ENCODE measurements around the gene TBC1D9B. TPM values are rescaled to one million over a fixed set of nuclear protein-coding genes. Genes with fewer than 3 reads are reported as not detected.

The TBC1D9B gene
- total RNA-seq, 4 donors from 2014 or later = 97.5 to 177 (median 116) TPM

- Histone ChIP-seq H3K27me3 (no peaks in the 10 kb centered on the region), H3K36me3 (peaks cover 4% of the 10 kb centered on the region), H3K4me3 (peak overlapping the region; percentile 53), H3K9me3 (no peaks in the 10 kb centered on the region), H3K27ac (peak overlapping the region; percentile 14), H3K4me1 (peaks cover 42% of the 10 kb centered on the region)
- WGBS = 2% methylated on average over 9 of the region's 72 CpGs
- TF ChIP-seq POLR2AphosphoS5 (IDR thresholded peaks at IDR 0.05) (no peak), EP300 (IDR thresholded peaks at IDR 0.05) (no peak), CTCF (IDR thresholded peaks at IDR 0.05) (no peak), POLR2A (IDR thresholded peaks at IDR 0.05) (no peak)
- DNase-seq (ENCODE audit: low spot score in 2 of 2) = peak in 1 of 2 donors; percentile 75
These were observed 90.8 kb downstream of the TBC1D9B start for GRCh38 chr5:179816796-179817469.

DNA sequence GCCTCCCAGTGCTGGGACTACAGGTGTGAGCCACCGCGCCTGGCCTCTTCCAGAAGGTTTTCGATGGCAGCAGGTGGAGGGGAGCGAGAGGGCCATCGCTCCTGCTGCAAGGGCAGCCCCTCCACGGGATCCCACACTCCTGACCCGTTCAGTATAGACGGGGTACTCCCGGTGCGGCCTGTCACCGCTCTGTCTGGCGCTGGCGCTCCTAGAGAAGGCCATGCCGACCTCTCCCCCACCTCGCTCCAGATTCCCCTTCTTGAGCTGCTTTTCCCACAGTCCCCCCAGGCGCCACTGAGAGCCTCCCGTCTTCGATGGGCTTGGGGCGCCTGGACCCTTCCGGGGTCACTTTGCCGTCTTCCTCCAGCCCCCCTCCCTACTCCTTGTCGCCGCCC is 91.3 kb downstream of the TBC1D9B start:
- Histone ChIP-seq H3K4me3 (peak overlapping the region; percentile 53), H3K36me3 (peaks cover 4% of the 10 kb centered on the region), H3K27ac (no peak overlapping the region)

DNA sequence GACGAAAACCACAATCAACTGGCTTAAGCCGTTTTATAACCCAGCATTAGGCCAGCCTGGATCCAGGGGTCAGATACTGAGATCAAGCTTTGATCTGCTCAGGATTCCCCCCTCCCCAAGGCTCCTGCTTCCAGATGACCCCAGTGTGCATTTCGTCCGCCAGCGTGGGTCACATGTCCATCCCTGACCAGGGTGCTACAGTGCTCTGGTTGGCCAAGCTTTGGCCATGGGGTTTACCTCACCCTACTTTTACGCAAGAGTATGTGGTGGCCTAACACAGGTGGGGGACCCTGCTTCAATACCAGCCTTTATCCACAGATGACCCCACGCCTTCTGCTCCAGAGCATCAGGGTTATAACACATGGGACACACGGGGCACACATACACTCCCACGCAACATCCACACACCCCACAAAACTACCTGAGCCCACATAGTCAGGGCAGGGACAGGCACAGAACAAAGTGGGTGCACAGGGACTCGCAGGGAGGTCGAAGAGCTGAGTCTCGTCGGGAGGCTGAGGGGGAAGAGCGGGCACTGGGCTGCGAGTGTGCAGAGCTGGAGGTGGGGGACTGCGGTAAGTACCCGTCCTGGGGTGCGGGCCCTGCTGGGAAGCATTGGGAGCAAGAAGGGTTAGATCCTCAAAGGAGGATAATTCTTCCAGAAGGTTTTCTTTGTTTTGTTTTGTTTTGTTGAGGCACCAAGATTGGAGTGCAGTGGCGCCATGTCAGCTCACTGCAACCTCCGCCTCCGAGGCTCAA is 92.0 kb downstream of the TBC1D9B start:
- Histone ChIP-seq H3K4me3 (no peak overlapping the region), H3K27me3 (no peaks in the 10 kb centered on the region), H3K27ac (no peak overlapping the region), H3K36me3 (peaks cover 4% of the 10 kb centered on the region), H3K4me1 (peaks cover 41% of the 10 kb centered on the region), H3K9me3 (no peaks in the 10 kb centered on the region)
- WGBS = 95% methylated on average over 20 of the region's 21 CpGs
- TF ChIP-seq CTCF (IDR thresholded peaks at IDR 0.05) = no peak
- TF ChIP-seq POLR2AphosphoS5 (IDR thresholded peaks at IDR 0.05) = no peak
- no peak for TF ChIP-seq EP300 (IDR thresholded peaks at IDR 0.05)
- TF ChIP-seq POLR2A (IDR thresholded peaks at IDR 0.05) = no peak
- no peak for DNase-seq (ENCODE audit: low spot score in 2 of 2)

More for the DNA sequence above, 91.3 kb downstream of the TBC1D9B start:
- H3K27me3 ChIP-seq = no peaks in the 10 kb centered on the region
- DNase-seq (ENCODE audit: low spot score in 2 of 2) = peak in 1 of 2 donors; percentile 68
- TF ChIP-seq EP300 (IDR thresholded peaks at IDR 0.05) (no peak), CTCF (IDR thresholded peaks at IDR 0.05) (no peak), POLR2A (IDR thresholded peaks at IDR 0.05) (no peak), POLR2AphosphoS5 (IDR thresholded peaks at IDR 0.05) (no peak)
- peaks cover 41% of the 10 kb centered on the region for H3K4me1 ChIP-seq
- WGBS = 58% methylated on average over 22 of the region's 23 CpGs
- no peaks in the 10 kb centered on the region for H3K9me3 ChIP-seq

GRCh38 chr5:179814090-179814489 is 93.6 kb downstream of the TBC1D9B start:
- WGBS = 83% methylated on average over 3 of the region's 3 CpGs
- TF ChIP-seq POLR2AphosphoS5 (IDR thresholded peaks at IDR 0.05) (no peak), EP300 (IDR thresholded peaks at IDR 0.05) (no peak), POLR2A (IDR thresholded peaks at IDR 0.05) (no peak), CTCF (IDR thresholded peaks at IDR 0.05) (no peak)
- DNase-seq (ENCODE audit: low spot score in 2 of 2) = no peak
- Histone ChIP-seq H3K9me3 (no peaks in the 10 kb centered on the region), H3K4me1 (peaks cover 26% of the 10 kb centered on the region), H3K27ac (no peak overlapping the region), H3K36me3 (peaks cover 4% of the 10 kb centered on the region), H3K4me3 (no peak overlapping the region), H3K27me3 (no peaks in the 10 kb centered on the region)

- H3K4me1 ChIP-seq = peaks cover 17% of the 10 kb centered on the region
- H3K27me3 ChIP-seq = no peaks in the 10 kb centered on the region
- TF ChIP-seq POLR2AphosphoS5 (IDR thresholded peaks at IDR 0.05) = no peak
- 86% methylated on average over 5 of the region's 5 CpGs for WGBS
- H3K36me3 ChIP-seq = peaks cover 4% of the 10 kb centered on the region
- no peak for DNase-seq (ENCODE audit: low spot score in 2 of 2)
- no peaks in the 10 kb centered on the region for H3K9me3 ChIP-seq
- no peak overlapping the region for H3K27ac ChIP-seq
- H3K4me3 ChIP-seq = no peak overlapping the region
These were observed 94.6 kb downstream of the TBC1D9B start for GRCh38 chr5:179812997-179813607.
